Measurements from ENCODE around the gene SLC16A4.
"Not testable (repeated sequence)": the region's sequence is repeated elsewhere in the genome, so short reads cannot be mapped to it uniquely, and the experiment has no call there.

SLC16A4 gene

GRCh38 chr1:110390692-110391245 is at the start of gene SLC16A4:
Gene SLC16A4, minus strand, starts transcription at chr1:110391026. Its CDS starts 1,703 bp downstream, at chr1:110389323.
- DNase-seq (ENCODE audit: low read depth) = no peak

- DNase-seq (ENCODE audit: low read depth) = not testable (repeated sequence)
Measured at GRCh38 chr1:110439873-110440272, 49.0 kb upstream of the SLC16A4 start.

DNA sequence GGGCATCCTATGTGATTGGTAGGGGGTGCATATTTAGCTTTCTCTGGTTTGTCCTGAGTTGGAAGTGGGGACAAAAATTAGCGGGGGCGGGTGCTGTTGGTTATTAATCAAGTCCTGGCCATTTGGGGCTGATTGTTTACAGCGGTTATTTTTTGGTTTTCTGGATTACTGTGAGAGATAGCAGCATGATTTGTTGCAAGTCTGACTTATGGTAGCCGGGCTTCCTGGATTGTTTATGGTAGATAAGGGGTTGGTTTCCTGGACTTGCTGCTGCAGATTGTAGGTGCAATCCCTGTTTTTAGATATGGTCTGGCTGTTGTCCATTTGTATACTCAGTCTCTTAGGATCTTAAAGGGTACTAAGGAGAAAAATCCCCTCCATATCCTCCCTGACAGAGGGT is 48.1 kb upstream of the SLC16A4 start:
- no peak for DNase-seq (ENCODE audit: low read depth)

GRCh38 chr1:110437645-110438299 is 46.9 kb upstream of the SLC16A4 start:
- not testable (repeated sequence) for DNase-seq (ENCODE audit: low read depth)

GRCh38 chr1:110436635-110437034 is 45.8 kb upstream of the SLC16A4 start:
- DNase-seq (ENCODE audit: low read depth) = no peak

DNA sequence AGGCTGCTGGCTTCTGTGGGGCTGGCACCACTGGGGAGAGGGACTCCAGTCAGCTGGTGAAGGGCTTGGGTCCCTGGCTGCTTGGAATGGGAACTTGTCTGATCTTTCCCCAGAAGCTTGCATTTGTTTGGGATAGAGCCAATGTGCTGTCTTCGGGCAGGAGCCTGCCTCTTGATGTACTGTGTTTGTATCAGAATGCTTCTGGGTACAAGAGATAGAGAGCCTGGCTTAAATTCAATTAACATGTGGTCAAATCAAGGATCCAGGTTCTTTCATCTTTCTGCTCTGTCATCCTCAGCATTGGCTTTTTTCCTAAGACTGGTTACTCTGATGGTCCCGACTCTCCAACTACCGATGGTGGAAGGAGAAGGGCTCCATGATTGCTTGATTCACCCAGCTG is 44.1 kb upstream of the SLC16A4 start:
- no peak for DNase-seq (ENCODE audit: low read depth)

DNA sequence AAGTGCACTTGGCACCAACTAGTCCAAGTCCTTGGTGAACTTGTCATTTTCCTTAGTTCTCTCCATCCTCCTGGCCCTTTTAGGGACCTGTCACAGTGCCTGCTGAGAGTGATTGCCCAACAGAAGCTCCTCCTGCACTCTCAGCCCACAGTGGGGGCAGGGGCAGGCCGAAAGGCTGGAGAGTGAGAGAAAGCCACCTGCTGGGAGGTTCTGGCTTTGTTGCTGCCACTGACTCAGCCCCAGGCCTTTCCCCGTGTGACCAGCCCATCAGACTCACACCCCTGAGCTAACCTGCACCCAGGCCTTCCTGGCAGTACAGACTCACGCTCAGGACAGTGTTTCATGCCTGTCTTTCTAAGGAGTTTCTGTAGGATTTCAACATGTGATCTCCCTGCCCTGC is 43.0 kb upstream of the SLC16A4 start:
- DNase-seq (ENCODE audit: low read depth) = no peak

- no peak for DNase-seq (ENCODE audit: low read depth)
Measured at GRCh38 chr1:110433213-110433612, 42.4 kb upstream of the SLC16A4 start.

- DNase-seq (ENCODE audit: low read depth) = no peak
Measured at GRCh38 chr1:110430901-110431300, 40.1 kb upstream of the SLC16A4 start.

- DNase-seq (ENCODE audit: low read depth) = no peak
Measured at GRCh38 chr1:110430366-110430765, 39.5 kb upstream of the SLC16A4 start.

DNA sequence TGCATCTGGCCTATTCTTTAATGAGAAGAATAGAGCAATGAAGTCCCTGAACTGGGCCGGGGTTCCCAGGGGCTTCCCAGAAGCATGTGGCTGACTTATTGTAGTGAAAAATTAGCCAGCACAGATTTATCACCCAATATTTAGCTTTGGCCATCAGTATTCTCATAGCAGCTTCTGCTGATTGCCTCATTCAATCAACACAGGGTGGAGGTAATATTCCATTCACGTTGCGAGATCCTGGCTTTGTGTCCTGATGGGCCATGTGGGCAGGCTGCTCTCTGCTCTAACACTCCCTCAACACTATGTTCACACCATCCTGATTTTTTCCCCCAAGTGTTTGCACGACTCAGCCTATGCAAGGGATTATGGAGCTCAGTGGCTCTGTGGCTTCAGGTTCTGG is 38.1 kb upstream of the SLC16A4 start:
- no peak for DNase-seq (ENCODE audit: low read depth)

GRCh38 chr1:110426854-110427253 is 36.0 kb upstream of the SLC16A4 start:
- no peak for DNase-seq (ENCODE audit: low read depth)

GRCh38 chr1:110425612-110426152 is 34.9 kb upstream of the SLC16A4 start:
- no peak for DNase-seq (ENCODE audit: low read depth)

GRCh38 chr1:110424699-110425611 is 34.1 kb upstream of the SLC16A4 start:
- DNase-seq (ENCODE audit: low read depth) = no peak

GRCh38 chr1:110420874-110421793 is 30.3 kb upstream of the SLC16A4 start:
- no peak for DNase-seq (ENCODE audit: low read depth)

GRCh38 chr1:110420023-110420662 is 29.3 kb upstream of the SLC16A4 start:
- no peak for DNase-seq (ENCODE audit: low read depth)

DNA sequence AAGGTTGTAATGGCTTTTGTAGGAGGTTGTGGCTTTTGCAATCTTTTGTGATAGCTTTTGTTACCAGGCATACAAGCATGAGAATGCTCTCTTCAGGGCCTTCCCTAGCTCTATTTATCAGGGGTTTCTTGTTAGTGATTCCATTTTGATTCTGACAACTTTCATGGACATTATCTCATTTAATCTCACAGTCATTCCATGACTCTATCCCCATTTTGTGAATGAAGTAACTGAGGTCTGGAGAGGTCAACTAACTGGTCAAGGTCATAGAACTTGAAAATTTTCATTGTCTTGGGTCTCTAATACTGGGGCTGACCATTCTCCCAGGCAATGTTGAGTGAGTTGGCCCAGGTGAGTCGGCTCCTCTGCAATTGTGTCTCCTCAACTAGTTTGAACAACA is 27.9 kb upstream of the SLC16A4 start:
- no peak for DNase-seq (ENCODE audit: low read depth)

DNA sequence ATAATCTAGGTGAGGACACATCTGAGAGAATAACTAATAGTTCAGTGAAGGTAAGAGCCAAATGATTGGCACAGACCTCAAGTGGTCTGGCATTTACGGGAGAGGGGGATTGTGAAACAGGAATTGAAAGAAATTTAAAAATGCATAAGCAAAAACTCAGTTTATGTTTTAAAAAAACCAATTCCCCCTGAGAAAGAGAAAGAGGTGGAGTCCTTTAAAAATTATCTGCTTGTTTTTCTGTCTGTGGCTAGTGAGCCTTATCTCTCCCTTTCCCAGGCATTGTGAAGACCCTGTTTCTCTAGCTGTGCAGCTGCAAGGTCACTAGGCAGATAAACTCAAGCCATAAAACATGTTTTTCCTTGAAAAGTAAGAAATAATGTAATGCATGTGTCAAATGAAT is 22.2 kb upstream of the SLC16A4 start:
- DNase-seq (ENCODE audit: low read depth) = not testable (repeated sequence)

DNA sequence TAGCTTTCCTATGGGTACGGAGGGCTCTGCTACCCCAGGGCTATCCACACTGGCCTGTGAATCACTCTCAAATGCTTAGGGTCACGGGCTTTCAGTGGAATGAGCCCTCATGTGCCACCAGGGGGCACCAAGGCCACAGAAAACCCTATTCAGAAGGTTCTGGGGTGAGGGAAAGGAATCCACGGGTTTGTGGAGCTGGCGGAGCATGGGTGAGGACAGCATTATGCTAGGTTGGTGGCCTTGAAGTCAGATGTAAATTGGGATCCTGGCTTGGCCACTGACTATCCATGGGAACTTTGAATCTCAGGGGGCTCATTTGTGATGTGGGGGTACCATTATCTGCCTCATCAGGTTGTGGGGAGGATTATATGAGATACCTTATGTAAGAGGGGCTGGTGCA is 21.8 kb upstream of the SLC16A4 start:
- DNase-seq (ENCODE audit: low read depth) = peak; percentile 21

DNA sequence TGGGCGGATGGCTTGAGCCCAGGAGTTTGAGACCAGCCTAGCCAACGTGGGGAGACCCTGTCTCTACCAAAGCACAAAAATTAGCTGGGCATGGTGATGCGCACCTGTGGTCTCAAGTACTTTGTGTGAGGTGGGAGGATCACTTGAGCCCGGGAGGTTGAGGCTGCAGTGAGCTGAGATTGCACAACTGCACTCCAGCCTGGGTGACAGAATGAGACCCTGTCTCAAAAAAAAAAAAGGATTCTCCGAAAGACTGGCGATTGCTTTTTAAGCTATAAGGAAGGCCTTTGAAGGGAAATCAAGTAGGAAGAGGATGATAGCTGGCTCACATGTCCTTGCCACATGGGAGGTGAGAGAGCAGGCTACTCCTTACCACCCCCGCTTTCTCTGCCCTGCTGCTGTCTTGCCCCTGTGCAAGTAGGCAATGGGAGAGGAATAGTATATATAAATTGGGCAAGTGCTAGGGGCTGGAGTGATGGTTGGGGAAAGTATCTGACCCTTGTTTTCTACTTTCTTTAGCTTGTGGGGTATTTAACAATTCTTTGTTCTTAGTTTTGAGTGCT is 20.4 kb upstream of the SLC16A4 start:
- no peak for DNase-seq (ENCODE audit: low read depth)

GRCh38 chr1:110409316-110409715 is 18.5 kb upstream of the SLC16A4 start:
- DNase-seq (ENCODE audit: low read depth) = no peak

All from stimulated activated CD8-positive, alpha-beta memory T cell treated with anti-CD3 and anti-CD28 coated beads, Interleukin-12 subunit alpha, Interleukin-12 subunit beta, amount 100 ng/mL, for 4 hours (primary cell).